GM23338 (cell line): Measurements from ENCODE around the gene CACNA1H. TPM values are rescaled to one million over a fixed set of nuclear protein-coding genes. Genes with fewer than 3 reads are reported as not detected.

Experiments used
- ATAC-seq: fragments of 200-7000 bp; cut with Tn5 transposase; 3 replicates; pipeline ENCODE4 v1.9.1; 2020
- DNase-seq: peaks from one replicate; pipeline ENCODE4 v3.0.0-alpha.2; 2015; ENCODE audit warnings: low spot score
- H2AFZ ChIP-seq: fragments of 200-600 bp; sonication (generic); 2 replicates; pipeline ENCODE4 v1.8.0; 2016; ENCODE audit warnings: antibody characterized with exemption, mild to moderate bottlenecking, moderate library complexity
- H3F3A ChIP-seq: fragments of 200-600 bp; sonication (generic); replicated peaks from 2 replicates; pipeline ENCODE4 v1.8.0; 2017; ENCODE audit warnings: antibody characterized with exemption, mixed run types, low read depth
- H3K27ac ChIP-seq: fragments of 200-600 bp; sonication (generic); 2 replicates; pipeline ENCODE4 v1.6.1; 2016; ENCODE audit warnings: low read depth
- H3K27me3 ChIP-seq: fragments of 200-600 bp; sonication (generic); 2 replicates; pipeline ENCODE4 v1.8.0; 2016; ENCODE audit warnings: mild to moderate bottlenecking, mixed run types, moderate library complexity; ENCODE audit not compliant: insufficient read depth
- H3K36me3 ChIP-seq: fragments of 200-600 bp; sonication (generic); 2 replicates; pipeline ENCODE4 v1.8.0; 2016; ENCODE audit warnings: mild to moderate bottlenecking; ENCODE audit not compliant: insufficient read depth
- H3K4me1 ChIP-seq: fragments of 200-600 bp; sonication (generic); 2 replicates; pipeline ENCODE4 v1.8.0; 2016; ENCODE audit warnings: mild to moderate bottlenecking, moderate library complexity; ENCODE audit not compliant: insufficient read depth
- H3K4me2 ChIP-seq: fragments of 200-600 bp; sonication (generic); 2 replicates; pipeline ENCODE4 v1.7.1; 2017; ENCODE audit warnings: mixed run types
- H3K4me3 ChIP-seq: fragments of 200-600 bp; sonication (generic); 2 replicates; pipeline ENCODE4 v1.6.1; 2016; ENCODE audit warnings: mixed run types
- H3K79me2 ChIP-seq: fragments of 200-600 bp; sonication (generic); replicated peaks from 2 replicates; pipeline ENCODE4 v1.8.0; 2017; ENCODE audit warnings: mild to moderate bottlenecking; ENCODE audit not compliant: insufficient read depth
- H3K9me2 ChIP-seq: fragments of 200-600 bp; sonication (generic); 2 replicates; pipeline ENCODE4 v1.8.0; 2017; ENCODE audit not compliant: insufficient read depth
- H4K20me1 ChIP-seq: fragments of 200-600 bp; sonication (generic); replicated peaks from 2 replicates; pipeline ENCODE4 v1.8.0; 2017; ENCODE audit warnings: mild to moderate bottlenecking; ENCODE audit not compliant: insufficient read depth
- H3K27ac Mint-ChIP-seq: 2 replicates; pipeline ENCODE4 v1.8.0; 2020; ENCODE audit warnings: inconsistent platforms, mild to moderate bottlenecking, moderate library complexity, mixed read lengths
- H3K27me3 Mint-ChIP-seq: 3 replicates; pipeline ENCODE4 v1.8.0; 2022; ENCODE audit warnings: low read depth, mild to moderate bottlenecking, moderate library complexity, mixed read lengths, inconsistent platforms; ENCODE audit not compliant: insufficient read depth, poor library complexity
- H3K36me3 Mint-ChIP-seq: 3 replicates; pipeline ENCODE4 v1.8.0; 2021; ENCODE audit warnings: low read depth, mild to moderate bottlenecking, inconsistent platforms, moderate library complexity, mixed read lengths
- H3K4me1 Mint-ChIP-seq: 3 replicates; pipeline ENCODE4 v1.8.0; 2020; ENCODE audit warnings: mild to moderate bottlenecking, inconsistent platforms, mixed read lengths
- H3K4me3 Mint-ChIP-seq: 3 replicates; pipeline ENCODE4 v1.8.0; 2021; ENCODE audit warnings: moderate library complexity, mild to moderate bottlenecking, inconsistent platforms, mixed read lengths
- H3K9me3 Mint-ChIP-seq: 3 replicates; pipeline ENCODE4 v1.8.0; 2020; ENCODE audit warnings: moderate library complexity, mild to moderate bottlenecking, inconsistent platforms, mixed read lengths
- EZH2 ChIP-seq: fragments of 200-600 bp; sonication (generic); IDR thresholded peaks from one replicate; pipeline ENCODE4 v1.8.0; 2017; ENCODE audit warnings: antibody characterized with exemption, mild to moderate bottlenecking, low read depth; ENCODE audit not compliant: unreplicated experiment
- EZH2phosphoT487 ChIP-seq: fragments of 200-600 bp; sonication (generic); IDR thresholded peaks from one replicate; pipeline ENCODE4 v1.8.1; 2018; ENCODE audit warnings: antibody characterized with exemption; ENCODE audit not compliant: unreplicated experiment
- JUNB ChIP-seq: IDR thresholded peaks from one replicate; pipeline ENCODE4 v1.6.1; 2016; ENCODE audit warnings: antibody characterized with exemption; ENCODE audit not compliant: unreplicated experiment
- ZNF114 ChIP-seq: fragments of 250-450 bp; sonication (Bioruptor Pico); IDR thresholded peaks from 2 replicates; pipeline ENCODE4 v1.5.0; 2020; ENCODE audit warnings: mild to moderate bottlenecking, moderate library complexity
- ZNF331 ChIP-seq: fragments of 250-450 bp; sonication (Bioruptor Pico); IDR thresholded peaks from 2 replicates; pipeline ENCODE4 v1.5.0; 2020; ENCODE audit warnings: low read depth, mild to moderate bottlenecking, moderate library complexity
- polyA plus RNA-seq: library from polyadenylated mRNA; unstranded; fragments of >200 nt; fragmentation: Nextera tagmentation; extraction: Ambion mirVana; gene quantifications from 2 replicates; pipeline ENCODE4 v1.2.1, GENCODE V29; 2016
- total RNA-seq: library from RNA; depleted of rRNA; stranded (reverse); fragments of >200 nt; shearing (Covaris generic); gene quantifications from 2 replicates; pipeline ENCODE4 v1.2.3, GENCODE V29; 2014
- TF ChIP-seq, protein P1 (sequence below), 2 experiments: fragments of 200-600 bp in 1 of 2; sonication (generic) in 1 of 2; conservative IDR thresholded peaks; 2 replicates each; pipeline versions ENCODE4 v1.5.1 to v1.6.1; 2016 to 2017; ENCODE audit warnings: antibody characterized with exemption in 2 of 2, low read depth in 2 of 2, mild to moderate bottlenecking in 2 of 2, moderate library complexity in 1 of 2
- TF ChIP-seq, protein P2 (sequence below): IDR thresholded peaks from one replicate; pipeline ENCODE4 v1.6.1; 2018; ENCODE audit warnings: antibody characterized with exemption; ENCODE audit not compliant: unreplicated experiment

CACNA1H gene
- total and polyA plus RNA-seq, 2 experiments from 2014 or later, result 3.5 to 43.3 TPM

- TF ChIP-seq EZH2phosphoT487 (no peak), ZNF114 (CRISPR knock-in tag) (no peak), JUNB (no peak), ZNF331 (CRISPR knock-in tag) (no peak)
- TF ChIP-seq, protein P1, sequence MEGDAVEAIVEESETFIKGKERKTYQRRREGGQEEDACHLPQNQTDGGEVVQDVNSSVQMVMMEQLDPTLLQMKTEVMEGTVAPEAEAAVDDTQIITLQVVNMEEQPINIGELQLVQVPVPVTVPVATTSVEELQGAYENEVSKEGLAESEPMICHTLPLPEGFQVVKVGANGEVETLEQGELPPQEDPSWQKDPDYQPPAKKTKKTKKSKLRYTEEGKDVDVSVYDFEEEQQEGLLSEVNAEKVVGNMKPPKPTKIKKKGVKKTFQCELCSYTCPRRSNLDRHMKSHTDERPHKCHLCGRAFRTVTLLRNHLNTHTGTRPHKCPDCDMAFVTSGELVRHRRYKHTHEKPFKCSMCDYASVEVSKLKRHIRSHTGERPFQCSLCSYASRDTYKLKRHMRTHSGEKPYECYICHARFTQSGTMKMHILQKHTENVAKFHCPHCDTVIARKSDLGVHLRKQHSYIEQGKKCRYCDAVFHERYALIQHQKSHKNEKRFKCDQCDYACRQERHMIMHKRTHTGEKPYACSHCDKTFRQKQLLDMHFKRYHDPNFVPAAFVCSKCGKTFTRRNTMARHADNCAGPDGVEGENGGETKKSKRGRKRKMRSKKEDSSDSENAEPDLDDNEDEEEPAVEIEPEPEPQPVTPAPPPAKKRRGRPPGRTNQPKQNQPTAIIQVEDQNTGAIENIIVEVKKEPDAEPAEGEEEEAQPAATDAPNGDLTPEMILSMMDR (conservative IDR thresholded peaks at IDR 0.05; ENCODE audit: low read depth in 2 of 2), result no peak
- TF ChIP-seq, protein P2, sequence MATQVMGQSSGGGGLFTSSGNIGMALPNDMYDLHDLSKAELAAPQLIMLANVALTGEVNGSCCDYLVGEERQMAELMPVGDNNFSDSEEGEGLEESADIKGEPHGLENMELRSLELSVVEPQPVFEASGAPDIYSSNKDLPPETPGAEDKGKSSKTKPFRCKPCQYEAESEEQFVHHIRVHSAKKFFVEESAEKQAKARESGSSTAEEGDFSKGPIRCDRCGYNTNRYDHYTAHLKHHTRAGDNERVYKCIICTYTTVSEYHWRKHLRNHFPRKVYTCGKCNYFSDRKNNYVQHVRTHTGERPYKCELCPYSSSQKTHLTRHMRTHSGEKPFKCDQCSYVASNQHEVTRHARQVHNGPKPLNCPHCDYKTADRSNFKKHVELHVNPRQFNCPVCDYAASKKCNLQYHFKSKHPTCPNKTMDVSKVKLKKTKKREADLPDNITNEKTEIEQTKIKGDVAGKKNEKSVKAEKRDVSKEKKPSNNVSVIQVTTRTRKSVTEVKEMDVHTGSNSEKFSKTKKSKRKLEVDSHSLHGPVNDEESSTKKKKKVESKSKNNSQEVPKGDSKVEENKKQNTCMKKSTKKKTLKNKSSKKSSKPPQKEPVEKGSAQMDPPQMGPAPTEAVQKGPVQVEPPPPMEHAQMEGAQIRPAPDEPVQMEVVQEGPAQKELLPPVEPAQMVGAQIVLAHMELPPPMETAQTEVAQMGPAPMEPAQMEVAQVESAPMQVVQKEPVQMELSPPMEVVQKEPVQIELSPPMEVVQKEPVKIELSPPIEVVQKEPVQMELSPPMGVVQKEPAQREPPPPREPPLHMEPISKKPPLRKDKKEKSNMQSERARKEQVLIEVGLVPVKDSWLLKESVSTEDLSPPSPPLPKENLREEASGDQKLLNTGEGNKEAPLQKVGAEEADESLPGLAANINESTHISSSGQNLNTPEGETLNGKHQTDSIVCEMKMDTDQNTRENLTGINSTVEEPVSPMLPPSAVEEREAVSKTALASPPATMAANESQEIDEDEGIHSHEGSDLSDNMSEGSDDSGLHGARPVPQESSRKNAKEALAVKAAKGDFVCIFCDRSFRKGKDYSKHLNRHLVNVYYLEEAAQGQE, result no peak
- no peaks in the 10 kb centered on the region for H3K9me2 ChIP-seq
- H3K79me2 ChIP-seq, result no peaks in the 10 kb centered on the region
- H3K36me3 ChIP-seq, result no peaks in the 10 kb centered on the region
- no peak for ATAC-seq
- H3K4me2 ChIP-seq, result no peak overlapping the region
- H3K4me1 ChIP-seq, result no peaks in the 10 kb centered on the region
- no peaks in the 10 kb centered on the region for H4K20me1 ChIP-seq
- H2AFZ ChIP-seq, result no peak overlapping the region
- Mint-ChIP-seq H3K4me1 (no peaks in the 10 kb centered on the region), H3K27ac (no peak overlapping the region), H3K36me3 (no peaks in the 10 kb centered on the region), H3K27me3 (peaks cover 8% of the 10 kb centered on the region), H3K4me3 (no peak overlapping the region), H3K9me3 (no peaks in the 10 kb centered on the region)
- no peak overlapping the region for H3K27ac ChIP-seq
- H3K4me3 ChIP-seq, result no peak overlapping the region
- no peaks in the 10 kb centered on the region for H3K27me3 ChIP-seq
- H3F3A ChIP-seq, result no peaks in the 10 kb centered on the region
- no peak for DNase-seq
These were observed 45.2 kb upstream of the CACNA1H start for GRCh38 chr16:1107731-1108130.

GRCh38 chr16:1108299-1109252 is 44.3 kb upstream of the CACNA1H start:
- H3K27me3 ChIP-seq, result no peaks in the 10 kb centered on the region
- no peak overlapping the region for H2AFZ ChIP-seq
- H3K27ac ChIP-seq, result no peak overlapping the region
- H3K36me3 ChIP-seq, result no peaks in the 10 kb centered on the region
- H3K4me3 ChIP-seq, result no peak overlapping the region
- TF ChIP-seq JUNB (no peak), EZH2 (no peak)
- H3K4me3 Mint-ChIP-seq, result no peak overlapping the region
- peak; percentile 9 for ATAC-seq
- no peaks in the 10 kb centered on the region for H3F3A ChIP-seq
- H3K79me2 ChIP-seq, result no peaks in the 10 kb centered on the region
- no peaks in the 10 kb centered on the region for H3K9me2 ChIP-seq
- H3K9me3 Mint-ChIP-seq, result no peaks in the 10 kb centered on the region
- no peaks in the 10 kb centered on the region for H3K4me1 ChIP-seq
- no peak overlapping the region for H3K4me2 ChIP-seq
- DNase-seq, result no peak
- H3K4me1 Mint-ChIP-seq, result no peaks in the 10 kb centered on the region
- H3K36me3 Mint-ChIP-seq, result no peaks in the 10 kb centered on the region
- H4K20me1 ChIP-seq, result no peaks in the 10 kb centered on the region
- no peak overlapping the region for H3K27ac Mint-ChIP-seq
- H3K27me3 Mint-ChIP-seq, result peaks cover 8% of the 10 kb centered on the region
